GM23338 (cell line): ENCODE measurements around the gene RNU1-1. TPM values are rescaled to one million over a fixed set of nuclear protein-coding genes. Genes with fewer than 3 reads are reported as not detected.
"Not testable (repeated sequence)": the region's sequence is repeated elsewhere in the genome, so short reads cannot be mapped to it uniquely, and the experiment has no call there.

ENCODE experiments used
- ATAC-seq: fragments of 200-7000 bp; cut with Tn5 transposase; 3 replicates; pipeline ENCODE4 v1.9.1; 2020
- DNase-seq: peaks from one replicate; pipeline ENCODE4 v3.0.0-alpha.2; 2015; ENCODE audit warnings: low spot score
- H2AFZ ChIP-seq: fragments of 200-600 bp; sonication (generic); 2 replicates; pipeline ENCODE4 v1.8.0; 2016; ENCODE audit warnings: antibody characterized with exemption, mild to moderate bottlenecking, moderate library complexity
- H3F3A ChIP-seq: fragments of 200-600 bp; sonication (generic); replicated peaks from 2 replicates; pipeline ENCODE4 v1.8.0; 2017; ENCODE audit warnings: antibody characterized with exemption, mixed run types, low read depth
- H3K27ac ChIP-seq: fragments of 200-600 bp; sonication (generic); 2 replicates; pipeline ENCODE4 v1.6.1; 2016; ENCODE audit warnings: low read depth
- H3K27me3 ChIP-seq: fragments of 200-600 bp; sonication (generic); 2 replicates; pipeline ENCODE4 v1.8.0; 2016; ENCODE audit warnings: mild to moderate bottlenecking, mixed run types, moderate library complexity; ENCODE audit not compliant: insufficient read depth
- H3K36me3 ChIP-seq: fragments of 200-600 bp; sonication (generic); 2 replicates; pipeline ENCODE4 v1.8.0; 2016; ENCODE audit warnings: mild to moderate bottlenecking; ENCODE audit not compliant: insufficient read depth
- H3K4me1 ChIP-seq: fragments of 200-600 bp; sonication (generic); 2 replicates; pipeline ENCODE4 v1.8.0; 2016; ENCODE audit warnings: mild to moderate bottlenecking, moderate library complexity; ENCODE audit not compliant: insufficient read depth
- H3K4me2 ChIP-seq: fragments of 200-600 bp; sonication (generic); 2 replicates; pipeline ENCODE4 v1.7.1; 2017; ENCODE audit warnings: mixed run types
- H3K4me3 ChIP-seq: fragments of 200-600 bp; sonication (generic); 2 replicates; pipeline ENCODE4 v1.6.1; 2016; ENCODE audit warnings: mixed run types
- H3K79me2 ChIP-seq: fragments of 200-600 bp; sonication (generic); replicated peaks from 2 replicates; pipeline ENCODE4 v1.8.0; 2017; ENCODE audit warnings: mild to moderate bottlenecking; ENCODE audit not compliant: insufficient read depth
- H3K9me2 ChIP-seq: fragments of 200-600 bp; sonication (generic); 2 replicates; pipeline ENCODE4 v1.8.0; 2017; ENCODE audit not compliant: insufficient read depth
- H4K20me1 ChIP-seq: fragments of 200-600 bp; sonication (generic); replicated peaks from 2 replicates; pipeline ENCODE4 v1.8.0; 2017; ENCODE audit warnings: mild to moderate bottlenecking; ENCODE audit not compliant: insufficient read depth
- H3K27ac Mint-ChIP-seq: 2 replicates; pipeline ENCODE4 v1.8.0; 2020; ENCODE audit warnings: inconsistent platforms, mild to moderate bottlenecking, moderate library complexity, mixed read lengths
- H3K27me3 Mint-ChIP-seq: 3 replicates; pipeline ENCODE4 v1.8.0; 2022; ENCODE audit warnings: low read depth, mild to moderate bottlenecking, moderate library complexity, mixed read lengths, inconsistent platforms; ENCODE audit not compliant: insufficient read depth, poor library complexity
- H3K36me3 Mint-ChIP-seq: 3 replicates; pipeline ENCODE4 v1.8.0; 2021; ENCODE audit warnings: low read depth, mild to moderate bottlenecking, inconsistent platforms, moderate library complexity, mixed read lengths
- H3K4me1 Mint-ChIP-seq: 3 replicates; pipeline ENCODE4 v1.8.0; 2020; ENCODE audit warnings: mild to moderate bottlenecking, inconsistent platforms, mixed read lengths
- H3K4me3 Mint-ChIP-seq: 3 replicates; pipeline ENCODE4 v1.8.0; 2021; ENCODE audit warnings: moderate library complexity, mild to moderate bottlenecking, inconsistent platforms, mixed read lengths
- H3K9me3 Mint-ChIP-seq: 3 replicates; pipeline ENCODE4 v1.8.0; 2020; ENCODE audit warnings: moderate library complexity, mild to moderate bottlenecking, inconsistent platforms, mixed read lengths
- CREB1 ChIP-seq: fragments of 250-450 bp; sonication (Bioruptor Pico); IDR thresholded peaks from 2 replicates; pipeline ENCODE4 v1.5.0; 2020; ENCODE audit warnings: low read depth, mild to moderate bottlenecking, moderate library complexity
- EZH2 ChIP-seq: fragments of 200-600 bp; sonication (generic); IDR thresholded peaks from one replicate; pipeline ENCODE4 v1.8.0; 2017; ENCODE audit warnings: antibody characterized with exemption, mild to moderate bottlenecking, low read depth; ENCODE audit not compliant: unreplicated experiment
- NANOG ChIP-seq: IDR thresholded peaks from 2 replicates; pipeline ENCODE4 v1.6.1; 2016; ENCODE audit warnings: antibody characterized with exemption, borderline replicate concordance
- POLR2AphosphoS5 ChIP-seq: IDR thresholded peaks from 2 replicates; pipeline ENCODE4 v1.6.1; 2016; ENCODE audit warnings: antibody characterized with exemption, low read depth
- ZNF114 ChIP-seq: fragments of 250-450 bp; sonication (Bioruptor Pico); IDR thresholded peaks from 2 replicates; pipeline ENCODE4 v1.5.0; 2020; ENCODE audit warnings: mild to moderate bottlenecking, moderate library complexity
- polyA plus RNA-seq: library from polyadenylated mRNA; unstranded; fragments of >200 nt; fragmentation: Nextera tagmentation; extraction: Ambion mirVana; gene quantifications from 2 replicates; pipeline ENCODE4 v1.2.1, GENCODE V29; 2016
- total RNA-seq: library from RNA; depleted of rRNA; stranded (reverse); fragments of >200 nt; shearing (Covaris generic); gene quantifications from 2 replicates; pipeline ENCODE4 v1.2.3, GENCODE V29; 2014
- TF ChIP-seq, protein P1 (sequence below), 2 experiments: fragments of 200-600 bp in 1 of 2; sonication (generic) in 1 of 2; conservative IDR thresholded peaks; 2 replicates each; pipeline versions ENCODE4 v1.5.1 to v1.6.1; 2016 to 2017; ENCODE audit warnings: antibody characterized with exemption in 2 of 2, low read depth in 2 of 2, mild to moderate bottlenecking in 2 of 2, moderate library complexity in 1 of 2
- TF ChIP-seq, protein P2 (sequence below): fragments of 250-450 bp; sonication (Bioruptor Pico); IDR thresholded peaks from 2 replicates; pipeline ENCODE4 v1.5.0; 2020; ENCODE audit warnings: mild to moderate bottlenecking, moderate library complexity
- TF ChIP-seq, protein P3 (sequence below): IDR thresholded peaks from one replicate; pipeline ENCODE4 v1.6.1; 2018; ENCODE audit warnings: antibody characterized with exemption; ENCODE audit not compliant: unreplicated experiment

The RNU1-1 gene
- total and polyA plus RNA-seq, 2 experiments from 2014 or later = not detected

DNA sequence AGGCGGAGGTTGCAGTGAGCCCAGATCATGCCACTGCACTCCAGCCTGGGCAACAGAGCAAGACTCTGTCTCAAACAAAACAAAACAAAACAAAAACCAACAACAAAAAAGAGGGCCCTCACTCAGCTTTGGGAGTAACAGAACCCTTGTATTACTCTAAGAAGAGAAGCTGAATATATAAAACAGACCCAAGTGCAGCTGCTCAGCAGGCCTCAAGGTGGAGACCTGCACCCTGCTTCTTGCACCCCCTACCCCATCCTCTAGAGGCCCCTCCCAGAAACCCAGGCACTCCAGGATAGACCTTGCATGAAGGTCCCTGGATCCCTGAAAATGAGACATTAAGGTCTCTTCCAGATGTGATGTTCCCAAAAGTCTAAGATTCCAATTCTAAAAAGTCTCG lies 39.2 kb downstream of the RNU1-1 start:
- not testable (repeated sequence) for H3K36me3 ChIP-seq, H3K4me2 ChIP-seq, H2AFZ ChIP-seq, H3K4me1 Mint-ChIP-seq, H3K27me3 Mint-ChIP-seq, H3K36me3 Mint-ChIP-seq, H3K9me3 Mint-ChIP-seq, H3K4me1 ChIP-seq, H3F3A ChIP-seq, H3K27ac ChIP-seq, H3K79me2 ChIP-seq, H4K20me1 ChIP-seq, H3K9me2 ChIP-seq, H3K4me3 Mint-ChIP-seq, H3K4me3 ChIP-seq, H3K27ac Mint-ChIP-seq, H3K27me3 ChIP-seq
- DNase-seq = peak; percentile 76
- TF ChIP-seq, protein P1, sequence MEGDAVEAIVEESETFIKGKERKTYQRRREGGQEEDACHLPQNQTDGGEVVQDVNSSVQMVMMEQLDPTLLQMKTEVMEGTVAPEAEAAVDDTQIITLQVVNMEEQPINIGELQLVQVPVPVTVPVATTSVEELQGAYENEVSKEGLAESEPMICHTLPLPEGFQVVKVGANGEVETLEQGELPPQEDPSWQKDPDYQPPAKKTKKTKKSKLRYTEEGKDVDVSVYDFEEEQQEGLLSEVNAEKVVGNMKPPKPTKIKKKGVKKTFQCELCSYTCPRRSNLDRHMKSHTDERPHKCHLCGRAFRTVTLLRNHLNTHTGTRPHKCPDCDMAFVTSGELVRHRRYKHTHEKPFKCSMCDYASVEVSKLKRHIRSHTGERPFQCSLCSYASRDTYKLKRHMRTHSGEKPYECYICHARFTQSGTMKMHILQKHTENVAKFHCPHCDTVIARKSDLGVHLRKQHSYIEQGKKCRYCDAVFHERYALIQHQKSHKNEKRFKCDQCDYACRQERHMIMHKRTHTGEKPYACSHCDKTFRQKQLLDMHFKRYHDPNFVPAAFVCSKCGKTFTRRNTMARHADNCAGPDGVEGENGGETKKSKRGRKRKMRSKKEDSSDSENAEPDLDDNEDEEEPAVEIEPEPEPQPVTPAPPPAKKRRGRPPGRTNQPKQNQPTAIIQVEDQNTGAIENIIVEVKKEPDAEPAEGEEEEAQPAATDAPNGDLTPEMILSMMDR (conservative IDR thresholded peaks at IDR 0.05; ENCODE audit: low read depth in 2 of 2) = peak; percentile 55 to 63
- ATAC-seq = peak; percentile 98

DNA sequence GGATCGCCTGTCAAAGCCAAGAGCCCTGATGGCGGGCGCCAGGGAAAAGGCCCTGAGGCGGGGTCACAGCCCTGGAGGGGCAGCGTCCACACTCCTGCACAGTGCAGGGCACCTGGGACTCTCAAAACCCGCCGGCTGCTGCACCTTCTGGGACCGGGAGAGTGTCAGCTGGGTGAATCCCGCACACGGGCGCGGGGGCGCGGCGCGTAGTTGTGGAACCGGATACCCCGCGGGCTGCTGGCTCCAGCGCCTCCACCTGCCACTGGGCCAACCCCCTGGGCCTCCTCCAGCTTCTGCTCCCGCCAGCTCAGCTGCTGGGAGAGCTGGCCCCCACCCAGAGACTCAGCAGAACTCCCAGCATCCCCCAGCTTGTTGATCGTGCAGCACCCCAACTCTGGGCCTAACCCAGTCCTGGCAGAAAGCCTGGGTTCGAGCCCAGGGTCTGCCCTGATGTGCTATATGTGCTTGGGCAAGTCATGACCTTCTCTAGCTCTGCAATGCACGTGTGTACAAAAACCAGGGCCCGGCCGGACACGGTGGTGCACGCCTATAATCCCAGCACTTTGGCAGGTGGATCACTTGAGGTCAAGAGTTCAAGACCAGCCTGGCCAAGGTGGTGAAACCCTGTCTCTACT lies 39.8 kb downstream of the RNU1-1 start:
- Histone ChIP-seq H4K20me1 (peaks cover 5% of the 10 kb centered on the region; the same call in 1 of the 2 replicates), H3K4me1 (no peaks in the 10 kb centered on the region), H3K4me3 (no peak overlapping the region), H3K27ac (no peak overlapping the region), H3K27me3 (no peaks in the 10 kb centered on the region), H3F3A (no peaks in the 10 kb centered on the region), H3K9me2 (no peaks in the 10 kb centered on the region), H2AFZ (no peak overlapping the region), H3K4me2 (no peak overlapping the region), H3K79me2 (no peaks in the 10 kb centered on the region), H3K36me3 (peaks cover 6% of the 10 kb centered on the region; the same call in 1 of the 2 replicates)
- Mint-ChIP-seq H3K4me3 (no peak overlapping the region), H3K27me3 (peaks cover 5% of the 10 kb centered on the region), H3K27ac (no peak overlapping the region), H3K36me3 (peaks cover 9% of the 10 kb centered on the region; the same call in 1 of the 3 replicates), H3K4me1 (no peaks in the 10 kb centered on the region; the same call in 2 of the 3 replicates), H3K9me3 (no peaks in the 10 kb centered on the region)
- ATAC-seq (no peak), DNase-seq (no peak)
- no peak for TF ChIP-seq CREB1 (CRISPR knock-in tag)
- no peak for TF ChIP-seq EZH2
- no peak for TF ChIP-seq ZNF114 (CRISPR knock-in tag)
- TF ChIP-seq, protein P2, sequence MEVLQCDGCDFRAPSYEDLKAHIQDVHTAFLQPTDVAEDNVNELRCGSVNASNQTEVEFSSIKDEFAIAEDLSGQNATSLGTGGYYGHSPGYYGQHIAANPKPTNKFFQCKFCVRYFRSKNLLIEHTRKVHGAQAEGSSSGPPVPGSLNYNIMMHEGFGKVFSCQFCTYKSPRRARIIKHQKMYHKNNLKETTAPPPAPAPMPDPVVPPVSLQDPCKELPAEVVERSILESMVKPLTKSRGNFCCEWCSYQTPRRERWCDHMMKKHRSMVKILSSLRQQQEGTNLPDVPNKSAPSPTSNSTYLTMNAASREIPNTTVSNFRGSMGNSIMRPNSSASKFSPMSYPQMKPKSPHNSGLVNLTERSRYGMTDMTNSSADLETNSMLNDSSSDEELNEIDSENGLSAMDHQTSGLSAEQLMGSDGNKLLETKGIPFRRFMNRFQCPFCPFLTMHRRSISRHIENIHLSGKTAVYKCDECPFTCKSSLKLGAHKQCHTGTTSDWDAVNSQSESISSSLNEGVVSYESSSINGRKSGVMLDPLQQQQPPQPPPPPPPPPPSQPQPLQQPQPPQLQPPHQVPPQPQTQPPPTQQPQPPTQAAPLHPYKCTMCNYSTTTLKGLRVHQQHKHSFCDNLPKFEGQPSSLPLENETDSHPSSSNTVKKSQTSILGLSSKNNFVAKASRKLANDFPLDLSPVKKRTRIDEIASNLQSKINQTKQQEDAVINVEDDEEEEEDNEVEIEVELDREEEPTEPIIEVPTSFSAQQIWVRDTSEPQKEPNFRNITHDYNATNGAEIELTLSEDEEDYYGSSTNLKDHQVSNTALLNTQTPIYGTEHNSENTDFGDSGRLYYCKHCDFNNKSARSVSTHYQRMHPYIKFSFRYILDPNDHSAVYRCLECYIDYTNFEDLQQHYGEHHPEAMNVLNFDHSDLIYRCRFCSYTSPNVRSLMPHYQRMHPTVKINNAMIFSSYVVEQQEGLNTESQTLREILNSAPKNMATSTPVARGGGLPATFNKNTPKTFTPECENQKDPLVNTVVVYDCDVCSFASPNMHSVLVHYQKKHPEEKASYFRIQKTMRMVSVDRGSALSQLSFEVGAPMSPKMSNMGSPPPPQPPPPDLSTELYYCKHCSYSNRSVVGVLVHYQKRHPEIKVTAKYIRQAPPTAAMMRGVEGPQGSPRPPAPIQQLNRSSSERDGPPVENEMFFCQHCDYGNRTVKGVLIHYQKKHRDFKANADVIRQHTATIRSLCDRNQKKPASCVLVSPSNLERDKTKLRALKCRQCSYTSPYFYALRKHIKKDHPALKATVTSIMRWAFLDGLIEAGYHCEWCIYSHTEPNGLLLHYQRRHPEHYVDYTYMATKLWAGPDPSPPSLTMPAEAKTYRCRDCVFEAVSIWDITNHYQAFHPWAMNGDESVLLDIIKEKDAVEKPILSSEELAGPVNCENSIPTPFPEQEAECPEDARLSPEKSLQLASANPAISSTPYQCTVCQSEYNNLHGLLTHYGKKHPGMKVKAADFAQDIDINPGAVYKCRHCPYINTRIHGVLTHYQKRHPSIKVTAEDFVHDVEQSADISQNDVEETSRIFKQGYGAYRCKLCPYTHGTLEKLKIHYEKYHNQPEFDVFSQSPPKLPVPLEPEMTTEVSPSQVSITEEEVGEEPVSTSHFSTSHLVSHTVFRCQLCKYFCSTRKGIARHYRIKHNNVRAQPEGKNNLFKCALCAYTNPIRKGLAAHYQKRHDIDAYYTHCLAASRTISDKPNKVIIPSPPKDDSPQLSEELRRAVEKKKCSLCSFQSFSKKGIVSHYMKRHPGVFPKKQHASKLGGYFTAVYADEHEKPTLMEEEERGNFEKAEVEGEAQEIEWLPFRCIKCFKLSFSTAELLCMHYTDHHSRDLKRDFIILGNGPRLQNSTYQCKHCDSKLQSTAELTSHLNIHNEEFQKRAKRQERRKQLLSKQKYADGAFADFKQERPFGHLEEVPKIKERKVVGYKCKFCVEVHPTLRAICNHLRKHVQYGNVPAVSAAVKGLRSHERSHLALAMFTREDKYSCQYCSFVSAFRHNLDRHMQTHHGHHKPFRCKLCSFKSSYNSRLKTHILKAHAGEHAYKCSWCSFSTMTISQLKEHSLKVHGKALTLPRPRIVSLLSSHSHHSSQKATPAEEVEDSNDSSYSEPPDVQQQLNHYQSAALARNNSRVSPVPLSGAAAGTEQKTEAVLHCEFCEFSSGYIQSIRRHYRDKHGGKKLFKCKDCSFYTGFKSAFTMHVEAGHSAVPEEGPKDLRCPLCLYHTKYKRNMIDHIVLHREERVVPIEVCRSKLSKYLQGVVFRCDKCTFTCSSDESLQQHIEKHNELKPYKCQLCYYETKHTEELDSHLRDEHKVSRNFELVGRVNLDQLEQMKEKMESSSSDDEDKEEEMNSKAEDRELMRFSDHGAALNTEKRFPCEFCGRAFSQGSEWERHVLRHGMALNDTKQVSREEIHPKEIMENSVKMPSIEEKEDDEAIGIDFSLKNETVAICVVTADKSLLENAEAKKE (CRISPR knock-in tag) = no peak
- TF ChIP-seq, protein P3, sequence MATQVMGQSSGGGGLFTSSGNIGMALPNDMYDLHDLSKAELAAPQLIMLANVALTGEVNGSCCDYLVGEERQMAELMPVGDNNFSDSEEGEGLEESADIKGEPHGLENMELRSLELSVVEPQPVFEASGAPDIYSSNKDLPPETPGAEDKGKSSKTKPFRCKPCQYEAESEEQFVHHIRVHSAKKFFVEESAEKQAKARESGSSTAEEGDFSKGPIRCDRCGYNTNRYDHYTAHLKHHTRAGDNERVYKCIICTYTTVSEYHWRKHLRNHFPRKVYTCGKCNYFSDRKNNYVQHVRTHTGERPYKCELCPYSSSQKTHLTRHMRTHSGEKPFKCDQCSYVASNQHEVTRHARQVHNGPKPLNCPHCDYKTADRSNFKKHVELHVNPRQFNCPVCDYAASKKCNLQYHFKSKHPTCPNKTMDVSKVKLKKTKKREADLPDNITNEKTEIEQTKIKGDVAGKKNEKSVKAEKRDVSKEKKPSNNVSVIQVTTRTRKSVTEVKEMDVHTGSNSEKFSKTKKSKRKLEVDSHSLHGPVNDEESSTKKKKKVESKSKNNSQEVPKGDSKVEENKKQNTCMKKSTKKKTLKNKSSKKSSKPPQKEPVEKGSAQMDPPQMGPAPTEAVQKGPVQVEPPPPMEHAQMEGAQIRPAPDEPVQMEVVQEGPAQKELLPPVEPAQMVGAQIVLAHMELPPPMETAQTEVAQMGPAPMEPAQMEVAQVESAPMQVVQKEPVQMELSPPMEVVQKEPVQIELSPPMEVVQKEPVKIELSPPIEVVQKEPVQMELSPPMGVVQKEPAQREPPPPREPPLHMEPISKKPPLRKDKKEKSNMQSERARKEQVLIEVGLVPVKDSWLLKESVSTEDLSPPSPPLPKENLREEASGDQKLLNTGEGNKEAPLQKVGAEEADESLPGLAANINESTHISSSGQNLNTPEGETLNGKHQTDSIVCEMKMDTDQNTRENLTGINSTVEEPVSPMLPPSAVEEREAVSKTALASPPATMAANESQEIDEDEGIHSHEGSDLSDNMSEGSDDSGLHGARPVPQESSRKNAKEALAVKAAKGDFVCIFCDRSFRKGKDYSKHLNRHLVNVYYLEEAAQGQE = no peak
- no peak for TF ChIP-seq POLR2AphosphoS5
- TF ChIP-seq NANOG = no peak
